ENCODE measurements around the gene RPL36AL.

Gene RPL36AL

GRCh38 chr14:49594347-49595091 is 25.9 kb downstream of the RPL36AL start:
- peak; percentile 85 for DNase-seq
- Histone ChIP-seq H2BK5ac (ENCODE audit: low read depth, low read length, poor library complexity, severe bottlenecking) (no peak overlapping the region), H4K91ac (ENCODE audit: low read length) (no peak overlapping the region), H3K27ac (ENCODE audit: low read length, poor library complexity, severe bottlenecking) (no peak overlapping the region), H3K23ac (ENCODE audit: low read length in 2 of 2) (no peak overlapping the region), H2BK15ac (ENCODE audit: low read depth, poor library complexity, severe bottlenecking) (no peak overlapping the region), H2AK5ac (ENCODE audit: low read length, severe bottlenecking) (no peak overlapping the region), H3K4me3 (ENCODE audit: insufficient read depth in 1 of 2, low read depth in 1 of 2, low read length in 2 of 2) (no peak overlapping the region), H4K8ac (ENCODE audit: low read length) (no peak overlapping the region), H3K4ac (ENCODE audit: low read depth in 1 of 2, low read length in 2 of 2) (no peak overlapping the region), H3K4me2 (ENCODE audit: low read length, poor library complexity, severe bottlenecking) (no peak overlapping the region), H2BK120ac (ENCODE audit: low read depth, low read length) (no peak overlapping the region), H3K9me3 (ENCODE audit: control insufficient read depth, low read length) (no peaks in the 10 kb centered on the region), H3K18ac (ENCODE audit: low read depth in 1 of 2, low read length in 2 of 2) (no peak overlapping the region), H3K36me3 (ENCODE audit: control insufficient read depth in 1 of 2, insufficient read depth in 2 of 2, low read depth in 1 of 2, low read length in 2 of 2) (no peaks in the 10 kb centered on the region), H3K79me1 (replicated peaks; ENCODE audit: low read length, poor library complexity, severe bottlenecking) (peaks cover 2% of the 10 kb centered on the region), H2BK12ac (ENCODE audit: low read length in 2 of 2) (no peak overlapping the region), H3K4me1 (ENCODE audit: control insufficient read depth, insufficient read depth, low read depth, low read length) (peaks cover 2% of the 10 kb centered on the region), H3K27me3 (ENCODE audit: control insufficient read depth in 1 of 2, insufficient read depth in 1 of 2, low read length in 2 of 2) (no peaks in the 10 kb centered on the region), H2AFZ (ENCODE audit: low read depth, low read length) (no peak overlapping the region), H3K14ac (ENCODE audit: low read length in 2 of 2) (no peak overlapping the region), H3K9ac (ENCODE audit: low read length) (peak overlapping the region; percentile 26)
- 54% methylated on average over 4 of the region's 4 CpGs for WGBS

- Histone ChIP-seq H3K79me1 (replicated peaks; ENCODE audit: low read length, poor library complexity, severe bottlenecking) (peaks cover 2% of the 10 kb centered on the region), H3K14ac (ENCODE audit: low read length in 2 of 2) (no peak overlapping the region), H3K27me3 (ENCODE audit: control insufficient read depth in 1 of 2, insufficient read depth in 1 of 2, low read length in 2 of 2) (no peaks in the 10 kb centered on the region), H3K4me3 (ENCODE audit: insufficient read depth in 1 of 2, low read depth in 1 of 2, low read length in 2 of 2) (no peak overlapping the region), H3K9me3 (ENCODE audit: control insufficient read depth, low read length) (no peaks in the 10 kb centered on the region), H2BK12ac (ENCODE audit: low read length in 2 of 2) (no peak overlapping the region), H4K91ac (ENCODE audit: low read length) (no peak overlapping the region), H3K18ac (ENCODE audit: low read depth in 1 of 2, low read length in 2 of 2) (no peak overlapping the region), H2AK5ac (ENCODE audit: low read length, severe bottlenecking) (no peak overlapping the region), H3K9ac (ENCODE audit: low read length) (no peak overlapping the region), H3K23ac (ENCODE audit: low read length in 2 of 2) (no peak overlapping the region), H3K36me3 (ENCODE audit: control insufficient read depth in 1 of 2, insufficient read depth in 2 of 2, low read depth in 1 of 2, low read length in 2 of 2) (no peaks in the 10 kb centered on the region), H3K4me2 (ENCODE audit: low read length, poor library complexity, severe bottlenecking) (no peak overlapping the region), H2BK15ac (ENCODE audit: low read depth, poor library complexity, severe bottlenecking) (no peak overlapping the region), H2AFZ (ENCODE audit: low read depth, low read length) (no peak overlapping the region), H3K4me1 (ENCODE audit: control insufficient read depth, insufficient read depth, low read depth, low read length) (peaks cover 2% of the 10 kb centered on the region), H3K27ac (ENCODE audit: low read length, poor library complexity, severe bottlenecking) (no peak overlapping the region), H2BK5ac (ENCODE audit: low read depth, low read length, poor library complexity, severe bottlenecking) (no peak overlapping the region), H3K4ac (ENCODE audit: low read depth in 1 of 2, low read length in 2 of 2) (no peak overlapping the region), H2BK120ac (ENCODE audit: low read depth, low read length) (no peak overlapping the region), H4K8ac (ENCODE audit: low read length) (no peak overlapping the region)
- DNase-seq, result peak; percentile 55
- no CpG with 5 or more reads among the region's 3 CpGs for WGBS
Measured at GRCh38 chr14:49593016-49593415, 27.4 kb downstream of the RPL36AL start.

GRCh38 chr14:49589387-49589786 is 31.0 kb downstream of the RPL36AL start:
- no peak overlapping the region for H3K27ac ChIP-seq (ENCODE audit: low read length, poor library complexity, severe bottlenecking)
- WGBS, result 100% methylated on average over 2 of the region's 3 CpGs
- H3K4ac ChIP-seq (ENCODE audit: low read depth in 1 of 2, low read length in 2 of 2), result no peak overlapping the region
- no peak overlapping the region for H3K18ac ChIP-seq (ENCODE audit: low read depth in 1 of 2, low read length in 2 of 2)
- H3K4me1 ChIP-seq (ENCODE audit: control insufficient read depth, insufficient read depth, low read depth, low read length), result peaks cover under 1% of the 10 kb centered on the region
- H3K4me2 ChIP-seq (ENCODE audit: low read length, poor library complexity, severe bottlenecking), result no peak overlapping the region
- DNase-seq, result no peak
- H4K91ac ChIP-seq (ENCODE audit: low read length), result no peak overlapping the region
- H2AFZ ChIP-seq (ENCODE audit: low read depth, low read length), result no peak overlapping the region
- H3K4me3 ChIP-seq (ENCODE audit: insufficient read depth in 1 of 2, low read depth in 1 of 2, low read length in 2 of 2), result no peak overlapping the region
- no peak overlapping the region for H2AK5ac ChIP-seq (ENCODE audit: low read length, severe bottlenecking)
- H3K36me3 ChIP-seq (ENCODE audit: control insufficient read depth in 1 of 2, insufficient read depth in 2 of 2, low read depth in 1 of 2, low read length in 2 of 2), result peaks cover 2 to 5% of the 10 kb centered on the region in 2 experiments
- no peaks in the 10 kb centered on the region for H3K79me1 ChIP-seq (replicated peaks; ENCODE audit: low read length, poor library complexity, severe bottlenecking)
- H4K8ac ChIP-seq (ENCODE audit: low read length), result no peak overlapping the region
- H3K9me3 ChIP-seq (ENCODE audit: control insufficient read depth, low read length), result no peaks in the 10 kb centered on the region
- H2BK12ac ChIP-seq (ENCODE audit: low read length in 2 of 2), result no peak overlapping the region
- H3K9ac ChIP-seq (ENCODE audit: low read length), result no peak overlapping the region
- H3K27me3 ChIP-seq (ENCODE audit: control insufficient read depth in 1 of 2, insufficient read depth in 1 of 2, low read length in 2 of 2), result no peaks in the 10 kb centered on the region
- no peak overlapping the region for H3K23ac ChIP-seq (ENCODE audit: low read length in 2 of 2)
- no peak overlapping the region for H2BK5ac ChIP-seq (ENCODE audit: low read depth, low read length, poor library complexity, severe bottlenecking)
- H2BK15ac ChIP-seq (ENCODE audit: low read depth, poor library complexity, severe bottlenecking), result no peak overlapping the region
- no peak overlapping the region for H3K14ac ChIP-seq (ENCODE audit: low read length in 2 of 2)
- no peak overlapping the region for H2BK120ac ChIP-seq (ENCODE audit: low read depth, low read length)

- no CpG with 5 or more reads among the region's 21 CpGs for WGBS
- no peak overlapping the region for H4K91ac ChIP-seq (ENCODE audit: low read length)
- H3K14ac ChIP-seq (ENCODE audit: low read length in 2 of 2), result no peak overlapping the region
- no peaks in the 10 kb centered on the region for H3K9me3 ChIP-seq (ENCODE audit: control insufficient read depth, low read length)
- no peak overlapping the region for H4K8ac ChIP-seq (ENCODE audit: low read length)
- no peak overlapping the region for H2BK120ac ChIP-seq (ENCODE audit: low read depth, low read length)
- H3K9ac ChIP-seq (ENCODE audit: low read length), result peak overlapping the region; percentile 96
- peak; percentile 90 for DNase-seq
- H3K23ac ChIP-seq (ENCODE audit: low read length in 2 of 2), result no peak overlapping the region
- H3K36me3 ChIP-seq (ENCODE audit: control insufficient read depth in 1 of 2, insufficient read depth in 2 of 2, low read depth in 1 of 2, low read length in 2 of 2), result peaks cover 13 to 30% of the 10 kb centered on the region in 2 experiments
- no peak overlapping the region for H2BK5ac ChIP-seq (ENCODE audit: low read depth, low read length, poor library complexity, severe bottlenecking)
- peak overlapping the region; percentile 47 for H3K27ac ChIP-seq (ENCODE audit: low read length, poor library complexity, severe bottlenecking)
- no peak overlapping the region for H2AFZ ChIP-seq (ENCODE audit: low read depth, low read length)
- H3K4me2 ChIP-seq (ENCODE audit: low read length, poor library complexity, severe bottlenecking), result no peak overlapping the region
- no peaks in the 10 kb centered on the region for H3K27me3 ChIP-seq (ENCODE audit: control insufficient read depth in 1 of 2, insufficient read depth in 1 of 2, low read length in 2 of 2)
- peak overlapping the region in 1 of 2 experiments; percentile 72 for H3K4me3 ChIP-seq (ENCODE audit: insufficient read depth in 1 of 2, low read depth in 1 of 2, low read length in 2 of 2)
- no peak overlapping the region for H2AK5ac ChIP-seq (ENCODE audit: low read length, severe bottlenecking)
- H3K4me1 ChIP-seq (ENCODE audit: control insufficient read depth, insufficient read depth, low read depth, low read length), result peaks cover 8% of the 10 kb centered on the region
- no peak overlapping the region for H3K18ac ChIP-seq (ENCODE audit: low read depth in 1 of 2, low read length in 2 of 2)
- H3K4ac ChIP-seq (ENCODE audit: low read depth in 1 of 2, low read length in 2 of 2), result no peak overlapping the region
- no peaks in the 10 kb centered on the region for H3K79me1 ChIP-seq (replicated peaks; ENCODE audit: low read length, poor library complexity, severe bottlenecking)
- no peak overlapping the region for H2BK15ac ChIP-seq (ENCODE audit: low read depth, poor library complexity, severe bottlenecking)
- H2BK12ac ChIP-seq (ENCODE audit: low read length in 2 of 2), result no peak overlapping the region
Measured at GRCh38 chr14:49586673-49587460, 33.6 kb downstream of the RPL36AL start.
